Muscle of leg (tissue), 11 donors: ENCODE data around the gene PPP2R2C. TPM values are rescaled to one million over a fixed set of nuclear protein-coding genes. Genes with fewer than 3 reads are reported as not detected.

Experiments used
- DNase-seq: peaks from one replicate; pipeline ENCODE4 v3.0.0; 2013
- H3K27ac ChIP-seq: one replicate; pipeline ENCODE4 v1.5.1; 2013; ENCODE audit warnings: mild to moderate bottlenecking, low read length, control low read depth
- H3K27me3 ChIP-seq: one replicate; pipeline ENCODE4 v1.6.1; 2013; ENCODE audit warnings: low read length; ENCODE audit not compliant: control insufficient read depth, insufficient read depth
- H3K36me3 ChIP-seq: one replicate; pipeline ENCODE4 v1.6.1; 2013; ENCODE audit warnings: low read length; ENCODE audit not compliant: control insufficient read depth, insufficient read depth
- H3K4me1 ChIP-seq: one replicate; pipeline ENCODE4 v1.6.1; 2013; ENCODE audit warnings: low read length; ENCODE audit not compliant: control insufficient read depth, insufficient read depth
- H3K4me3 ChIP-seq: one replicate; pipeline ENCODE4 v1.5.1; 2013; ENCODE audit warnings: low read length, control low read depth
- H3K9me3 ChIP-seq: replicated peaks from 2 replicates; pipeline ENCODE4 v1.6.1; 2013; ENCODE audit warnings: low read depth, low read length; ENCODE audit not compliant: control insufficient read depth
- WGBS: methylation state at CpG from one replicate; pipeline ENCODE4 v1.1.5; 2013; ENCODE audit warnings: missing lambda C conversion rate; ENCODE audit not compliant: insufficient coverage; 5-methylcytosine and 5-hydroxymethylcytosine counted together
- polyA plus RNA-seq, 8 donors: library from polyadenylated mRNA; unstranded; fragments of 120-200 nt; gene quantifications; one replicate each; pipeline versions ENCODE4 v1.2.1 to v1.2.3, GENCODE V29; 2013; ENCODE audit warnings: inconsistent platforms in 1 of 8, low replicate concordance in 1 of 8; ENCODE audit not compliant: insufficient read length in 8 of 8, insufficient read depth in 1 of 8
- total RNA-seq: library from RNA; stranded (reverse); fragments of 120-200 nt; gene quantifications from one replicate; pipeline ENCODE4 v1.2.4, GENCODE V29; 2013

PPP2R2C gene
- total and polyA plus RNA-seq, 9 donors, result 0.09 to 3.4 (median 0.17) TPM

DNA sequence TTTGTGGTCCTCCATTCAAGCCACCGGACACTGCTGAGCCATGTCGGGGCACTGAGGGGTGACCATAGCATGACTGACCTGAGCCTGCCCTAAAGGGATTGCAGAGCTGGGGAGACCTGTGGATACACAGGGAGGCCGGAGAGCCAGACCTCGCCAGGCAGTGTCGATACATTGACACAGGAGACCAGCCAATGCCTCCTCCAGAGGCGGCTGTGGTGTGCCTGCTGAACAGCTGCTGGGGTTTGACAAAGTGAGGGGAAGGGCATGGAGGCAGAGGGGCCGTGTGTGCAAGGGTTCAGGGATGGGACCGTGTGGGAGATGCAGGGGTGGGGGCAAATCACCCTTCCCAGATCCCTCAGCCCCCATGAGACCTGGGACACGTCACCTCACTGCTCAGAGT is 48.0 kb downstream of the PPP2R2C start:
- Histone ChIP-seq H3K9me3 (no peaks in the 10 kb centered on the region), H3K27ac (no peak overlapping the region), H3K4me1 (no peaks in the 10 kb centered on the region), H3K27me3 (no peaks in the 10 kb centered on the region), H3K36me3 (no peaks in the 10 kb centered on the region), H3K4me3 (no peak overlapping the region)
- WGBS, result 92% methylated on average over 3 of the region's 9 CpGs
- no peak for DNase-seq

- H3K4me1 ChIP-seq, result no peaks in the 10 kb centered on the region
- no peaks in the 10 kb centered on the region for H3K36me3 ChIP-seq
- H3K27me3 ChIP-seq, result no peaks in the 10 kb centered on the region
- no peak overlapping the region for H3K4me3 ChIP-seq
- no peaks in the 10 kb centered on the region for H3K9me3 ChIP-seq
- no peak for DNase-seq
- no peak overlapping the region for H3K27ac ChIP-seq
- WGBS, result 100% methylated on average over 1 of the region's 2 CpGs
Measured at GRCh38 chr4:6423575-6423974, 48.8 kb downstream of the PPP2R2C start.

DNA sequence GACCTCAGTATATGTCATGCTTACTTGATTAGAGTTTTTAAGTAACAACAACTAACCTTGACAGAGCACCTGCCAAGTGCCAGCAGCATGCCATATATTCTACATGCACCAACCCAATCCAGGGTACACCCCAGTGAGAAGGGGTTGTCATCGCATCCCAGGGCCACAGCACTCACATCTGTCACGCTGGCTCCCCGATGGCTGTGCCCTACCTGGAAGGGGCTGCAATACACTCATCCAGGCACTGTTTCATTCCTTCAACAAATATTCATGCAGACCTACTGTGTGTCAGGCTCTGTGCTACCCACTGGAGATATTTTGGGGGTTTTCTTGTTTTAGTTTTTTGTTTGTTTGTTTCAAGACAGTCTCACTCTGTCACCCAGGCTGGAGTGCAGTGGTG is 49.5 kb downstream of the PPP2R2C start:
- 96% methylated on average over 3 of the region's 3 CpGs for WGBS
- no peak overlapping the region for H3K27ac ChIP-seq
- no peaks in the 10 kb centered on the region for H3K9me3 ChIP-seq
- H3K4me3 ChIP-seq, result no peak overlapping the region
- no peaks in the 10 kb centered on the region for H3K4me1 ChIP-seq
- H3K27me3 ChIP-seq, result no peaks in the 10 kb centered on the region
- DNase-seq, result no peak
- no peaks in the 10 kb centered on the region for H3K36me3 ChIP-seq

- no peaks in the 10 kb centered on the region for H3K36me3 ChIP-seq
- no peak overlapping the region for H3K4me3 ChIP-seq
- no peak overlapping the region for H3K27ac ChIP-seq
- 87% methylated on average over 8 of the region's 9 CpGs for WGBS
- H3K4me1 ChIP-seq, result no peaks in the 10 kb centered on the region
- peaks cover 3% of the 10 kb centered on the region for H3K27me3 ChIP-seq
- DNase-seq, result no peak
- no peaks in the 10 kb centered on the region for H3K9me3 ChIP-seq
Measured at GRCh38 chr4:6422105-6422504, 50.3 kb downstream of the PPP2R2C start.

- Histone ChIP-seq H3K9me3 (no peaks in the 10 kb centered on the region), H3K4me3 (no peak overlapping the region), H3K27ac (no peak overlapping the region), H3K27me3 (peaks cover 10% of the 10 kb centered on the region), H3K36me3 (no peaks in the 10 kb centered on the region), H3K4me1 (no peaks in the 10 kb centered on the region)
- WGBS, result 88% methylated on average over 18 of the region's 18 CpGs
- DNase-seq, result no peak
Measured at GRCh38 chr4:6421397-6421796, 51.0 kb downstream of the PPP2R2C start.

DNA sequence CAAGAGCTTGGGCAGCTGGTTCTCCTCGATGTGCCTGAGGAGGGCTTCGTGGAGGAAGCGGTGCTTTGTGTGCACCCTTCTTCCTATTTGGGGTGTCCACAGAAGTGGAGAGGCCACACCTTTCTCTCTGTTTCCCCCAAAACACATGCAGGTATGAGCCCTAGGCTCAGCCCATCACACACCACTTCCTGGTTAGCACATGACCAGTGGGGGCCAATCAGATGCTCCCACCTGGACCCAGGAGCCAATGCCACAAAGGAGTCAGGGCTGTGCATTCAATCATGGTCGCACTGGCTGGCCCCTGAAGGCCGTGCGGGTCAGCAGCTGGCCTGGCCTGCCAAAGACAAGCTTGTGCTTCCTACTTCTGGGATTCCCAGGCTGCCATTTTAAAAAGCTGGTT is 51.4 kb downstream of the PPP2R2C start:
- H3K4me1 ChIP-seq, result no peaks in the 10 kb centered on the region
- no peak for DNase-seq
- no peak overlapping the region for H3K27ac ChIP-seq
- 89% methylated on average over 6 of the region's 6 CpGs for WGBS
- H3K27me3 ChIP-seq, result peaks cover 10% of the 10 kb centered on the region
- H3K36me3 ChIP-seq, result no peaks in the 10 kb centered on the region
- no peaks in the 10 kb centered on the region for H3K9me3 ChIP-seq
- no peak overlapping the region for H3K4me3 ChIP-seq

- Histone ChIP-seq H3K4me1 (no peaks in the 10 kb centered on the region), H3K27ac (no peak overlapping the region), H3K9me3 (no peaks in the 10 kb centered on the region), H3K27me3 (peaks cover 10% of the 10 kb centered on the region), H3K4me3 (no peak overlapping the region), H3K36me3 (no peaks in the 10 kb centered on the region)
- WGBS, result 90% methylated on average over 2 of the region's 7 CpGs
- no peak for DNase-seq
Measured at GRCh38 chr4:6420036-6420435, 52.4 kb downstream of the PPP2R2C start.

GRCh38 chr4:6419452-6420028 is 52.9 kb downstream of the PPP2R2C start:
- 11% methylated on average over 3 of the region's 6 CpGs for WGBS
- Histone ChIP-seq H3K27ac (no peak overlapping the region), H3K36me3 (no peaks in the 10 kb centered on the region), H3K4me3 (no peak overlapping the region), H3K4me1 (no peaks in the 10 kb centered on the region), H3K27me3 (peaks cover 11% of the 10 kb centered on the region), H3K9me3 (no peaks in the 10 kb centered on the region)
- no peak for DNase-seq

GRCh38 chr4:6418193-6418755 is 54.1 kb downstream of the PPP2R2C start:
- Histone ChIP-seq H3K9me3 (no peaks in the 10 kb centered on the region), H3K4me3 (no peak overlapping the region), H3K4me1 (no peaks in the 10 kb centered on the region), H3K27me3 (peaks cover 15% of the 10 kb centered on the region), H3K36me3 (no peaks in the 10 kb centered on the region), H3K27ac (no peak overlapping the region)
- WGBS, result 82% methylated on average over 6 of the region's 9 CpGs
- no peak for DNase-seq

DNA sequence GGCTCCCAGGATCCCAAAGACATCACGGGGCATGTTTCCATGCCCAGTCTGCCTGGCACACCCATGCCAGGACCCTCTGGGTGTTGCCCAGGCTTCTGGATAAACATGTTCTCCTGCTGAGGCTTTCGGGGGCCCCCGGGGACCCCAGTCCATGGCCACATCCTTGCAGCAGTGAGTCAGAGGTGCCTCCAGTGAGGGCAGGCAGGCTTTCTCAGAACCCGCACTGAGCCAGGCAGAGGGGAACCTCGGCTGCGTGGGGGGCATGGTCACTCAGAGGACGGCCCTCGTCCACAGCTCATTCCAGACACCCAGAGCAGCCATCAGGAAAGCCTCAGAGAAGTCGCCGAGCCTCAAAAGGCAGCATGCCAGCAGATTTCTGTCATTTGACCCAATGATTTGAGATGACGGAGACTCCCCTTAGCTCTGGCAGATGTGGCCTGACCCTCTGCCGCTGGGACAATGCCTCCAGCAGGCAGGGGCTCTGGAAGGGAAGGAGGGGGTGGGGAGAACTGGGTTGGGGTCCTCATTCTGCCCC is 54.8 kb downstream of the PPP2R2C start:
- no peak for DNase-seq
- 64% methylated on average over 7 of the region's 12 CpGs for WGBS
- Histone ChIP-seq H3K9me3 (no peaks in the 10 kb centered on the region), H3K4me1 (no peaks in the 10 kb centered on the region), H3K27ac (no peak overlapping the region), H3K4me3 (no peak overlapping the region), H3K36me3 (no peaks in the 10 kb centered on the region), H3K27me3 (peaks cover 15% of the 10 kb centered on the region)
